Body of pancreas (tissue), 4 donors: ENCODE results near the gene MBP. TPM values are rescaled to one million over a fixed set of nuclear protein-coding genes. Genes with fewer than 3 reads are reported as not detected.

Experiments used
- ATAC-seq: fragments of 150-250 bp; one replicate; pipeline ENCODE4 v1.9.1; 2016
- DNase-seq, 4 donors: peaks; one replicate each; pipeline ENCODE4 v3.0.0-alpha.2; 2019
- H3K27ac ChIP-seq, 4 donors: fragments of 200-600 bp; sonication (generic); 1 replicate in 3 of 4; 2 replicates in 1 of 4; pipeline versions ENCODE4 v1.5.1 to v1.6.1; 2016 to 2019; ENCODE audit warnings: mild to moderate bottlenecking in 1 of 4, mixed read lengths in 1 of 4, moderate library complexity in 1 of 4
- H3K27me3 ChIP-seq, 2 donors: fragments of 200-600 bp; sonication (generic); one replicate each; pipeline ENCODE4 v1.6.0; 2016; ENCODE audit warnings: mild to moderate bottlenecking in 1 of 2
- H3K36me3 ChIP-seq, 2 donors: fragments of 200-600 bp; sonication (generic); replicated peaks in 1 of 2; 2 replicates each; pipeline ENCODE4 v1.5.1; 2016; ENCODE audit warnings: low read depth in 2 of 2; ENCODE audit not compliant: insufficient read depth in 1 of 2
- H3K4me1 ChIP-seq: fragments of 200-600 bp; sonication (generic); one replicate; pipeline ENCODE4 v1.6.0; 2016
- H3K4me3 ChIP-seq, 2 donors: fragments of 200-600 bp; sonication (generic); 1 replicate in 1 of 2; 2 replicates in 1 of 2; pipeline ENCODE4 v1.5.1; 2016 to 2019
- H3K9me3 ChIP-seq, 3 donors: fragments of 200-600 bp; sonication (generic); 1 replicate in 2 of 3; 2 replicates in 1 of 3; pipeline ENCODE4 v1.5.1; 2016
- POLR2A ChIP-seq, 3 donors: fragments of 450-650 bp; IDR thresholded peaks; one replicate each; pipeline ENCODE4 v1.6.1; 2016; ENCODE audit warnings: antibody characterized with exemption in 3 of 3, mild to moderate bottlenecking in 2 of 3
- WGBS, 2 donors: methylation state at CpG; one replicate each; pipeline ENCODE4 v1.1.5; 2017; 5-methylcytosine and 5-hydroxymethylcytosine counted together
- intact Hi-C: fragments of 100-400 bp; cut with DNase I; formaldehyde crosslinking; loops from one replicate; pipeline ENCODE4 v1.15.1; 2023
- total RNA-seq, 2 donors: library from RNA; depleted of rRNA; stranded (reverse); fragments of >200 nt; gene quantifications; one replicate each; pipeline ENCODE4 v1.1.0, GENCODE V29; 2016
- TF ChIP-seq, protein P1 (sequence below), 7 experiments: fragments of 450-650 bp in 4 of 7; fragments of 200-600 bp in 3 of 7; sonication (generic) in 3 of 7; IDR thresholded peaks; one replicate each; pipeline ENCODE4 v1.5.1; 2016 to 2019; ENCODE audit warnings: antibody characterized with exemption in 7 of 7

MBP gene
- total RNA-seq, 2 donors from 2014 or later = 17.4 to 24.4 TPM

GRCh38 chr18:77044866-77045664 lies 87.5 kb downstream of the MBP start:
- Histone ChIP-seq H3K36me3 (peaks cover 0 to 1% of the 10 kb centered on the region in 2 donors), H3K27ac (no peak overlapping the region), H3K4me3 (no peak overlapping the region), H3K9me3 (no peaks in the 10 kb centered on the region), H3K4me1 (no peaks in the 10 kb centered on the region), H3K27me3 (no peaks in the 10 kb centered on the region)
- TF ChIP-seq, protein P1, sequence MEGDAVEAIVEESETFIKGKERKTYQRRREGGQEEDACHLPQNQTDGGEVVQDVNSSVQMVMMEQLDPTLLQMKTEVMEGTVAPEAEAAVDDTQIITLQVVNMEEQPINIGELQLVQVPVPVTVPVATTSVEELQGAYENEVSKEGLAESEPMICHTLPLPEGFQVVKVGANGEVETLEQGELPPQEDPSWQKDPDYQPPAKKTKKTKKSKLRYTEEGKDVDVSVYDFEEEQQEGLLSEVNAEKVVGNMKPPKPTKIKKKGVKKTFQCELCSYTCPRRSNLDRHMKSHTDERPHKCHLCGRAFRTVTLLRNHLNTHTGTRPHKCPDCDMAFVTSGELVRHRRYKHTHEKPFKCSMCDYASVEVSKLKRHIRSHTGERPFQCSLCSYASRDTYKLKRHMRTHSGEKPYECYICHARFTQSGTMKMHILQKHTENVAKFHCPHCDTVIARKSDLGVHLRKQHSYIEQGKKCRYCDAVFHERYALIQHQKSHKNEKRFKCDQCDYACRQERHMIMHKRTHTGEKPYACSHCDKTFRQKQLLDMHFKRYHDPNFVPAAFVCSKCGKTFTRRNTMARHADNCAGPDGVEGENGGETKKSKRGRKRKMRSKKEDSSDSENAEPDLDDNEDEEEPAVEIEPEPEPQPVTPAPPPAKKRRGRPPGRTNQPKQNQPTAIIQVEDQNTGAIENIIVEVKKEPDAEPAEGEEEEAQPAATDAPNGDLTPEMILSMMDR (IDR thresholded peaks at IDR 0.05) = no peak
- no peak for TF ChIP-seq POLR2A (IDR thresholded peaks at IDR 0.05)
- WGBS, 2 donors = 74 to 75% methylated on average over 8 to 14 of the region's 14 CpGs
- intact Hi-C loops = no loop called here
- ATAC-seq (no peak), DNase-seq (no peak)

GRCh38 chr18:77043541-77044280 lies 88.9 kb downstream of the MBP start:
- Histone ChIP-seq H3K9me3 (no peaks in the 10 kb centered on the region), H3K27me3 (no peaks in the 10 kb centered on the region), H3K27ac (no peak overlapping the region), H3K4me3 (no peak overlapping the region), H3K4me1 (no peaks in the 10 kb centered on the region), H3K36me3 (peaks cover 0 to 1% of the 10 kb centered on the region in 2 donors)
- no peak for ATAC-seq
- 92 to 93% methylated on average over 23 to 27 of the region's 27 CpGs for WGBS, 2 donors
- no peak for DNase-seq
- no peak for TF ChIP-seq POLR2A (IDR thresholded peaks at IDR 0.05)
- TF ChIP-seq, protein P1 (IDR thresholded peaks at IDR 0.05) = no peak
- intact Hi-C loops = no loop called here

DNA sequence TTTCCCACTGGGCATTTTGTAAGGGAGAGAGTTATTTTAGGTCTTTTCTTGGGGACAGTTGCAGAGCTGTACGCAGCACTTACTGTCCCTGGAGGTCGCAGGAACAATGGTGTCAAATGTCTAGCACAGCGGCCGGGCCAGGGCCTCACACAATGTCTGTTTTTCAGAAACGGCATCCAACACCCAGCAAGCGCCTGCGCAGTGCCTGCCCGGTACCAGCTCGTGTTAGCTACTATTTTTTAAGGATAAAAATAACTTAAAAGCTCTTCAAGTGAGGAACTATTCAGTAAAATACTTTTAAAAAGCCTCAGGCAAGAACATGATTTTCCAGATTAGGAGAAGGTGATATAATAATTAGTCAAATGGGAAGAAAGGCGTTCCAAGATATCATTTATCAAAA lies 90.0 kb downstream of the MBP start:
- H3K36me3 ChIP-seq = peaks cover 0 to 1% of the 10 kb centered on the region in 2 donors
- intact Hi-C loops = no loop called here
- H3K27ac ChIP-seq = no peak overlapping the region
- DNase-seq (no peak), ATAC-seq (no peak)
- H3K4me1 ChIP-seq = no peaks in the 10 kb centered on the region
- H3K4me3 ChIP-seq = no peak overlapping the region
- H3K9me3 ChIP-seq = no peaks in the 10 kb centered on the region
- H3K27me3 ChIP-seq = no peaks in the 10 kb centered on the region
- TF ChIP-seq, protein P1 (IDR thresholded peaks at IDR 0.05) = no peak
- TF ChIP-seq POLR2A (IDR thresholded peaks at IDR 0.05) = no peak
- WGBS, 2 donors = 79 to 81% methylated on average over 10 of the region's 10 CpGs

GRCh38 chr18:77039196-77040130 lies 93.1 kb downstream of the MBP start:
- WGBS, 2 donors = 80 to 84% methylated on average over 10 of the region's 10 CpGs
- intact Hi-C loops = no loop called here
- no peak overlapping the region for H3K4me3 ChIP-seq
- H3K27me3 ChIP-seq = no peaks in the 10 kb centered on the region
- H3K4me1 ChIP-seq = no peaks in the 10 kb centered on the region
- no peaks in the 10 kb centered on the region for H3K9me3 ChIP-seq
- H3K27ac ChIP-seq = no peak overlapping the region
- ATAC-seq (no peak), DNase-seq (no peak)
- no peak for TF ChIP-seq POLR2A (IDR thresholded peaks at IDR 0.05)
- TF ChIP-seq, protein P1 (IDR thresholded peaks at IDR 0.05) = no peak
- H3K36me3 ChIP-seq = no peaks in the 10 kb centered on the region
